Activated CD8-positive, alpha-beta T cell treated with anti-CD3 and anti-CD28 coated beads for 36 hours (primary cell): ENCODE results near the gene PRL. TPM values are rescaled to one million over a fixed set of nuclear protein-coding genes. Genes with fewer than 3 reads are reported as not detected.

Experiments used
- ATAC-seq: fragments of 200-7000 bp; cut with Tn5 transposase; one replicate; pipeline ENCODE4 v1.10.0; 2021; ENCODE audit warnings: mild to moderate bottlenecking, moderate library complexity
- CTCF ChIA-PET: fragments of 350-600 bp; sonication (Branson Sonifier 250); formaldehyde crosslinking; loops from one replicate; lab custom pipeline; 2021; ENCODE audit warnings: antibody characterized with exemption; lab: Charles Lee
- POLR2A ChIA-PET: fragments of 350-600 bp; sonication (Branson Sonifier 250); formaldehyde crosslinking; loops from one replicate; lab custom pipeline; 2021; ENCODE audit warnings: antibody characterized with exemption; lab: Charles Lee
- DNase-seq: peaks from one replicate; pipeline ENCODE4 v3.0.0-alpha.2; 2020
- H3K27ac Mint-ChIP-seq: one replicate; pipeline ENCODE4 v1.8.0; 2021; ENCODE audit warnings: mild to moderate bottlenecking, mixed read lengths
- H3K27me3 Mint-ChIP-seq: one replicate; pipeline ENCODE4 v1.8.0; 2021; ENCODE audit warnings: mixed read lengths
- H3K36me3 Mint-ChIP-seq: one replicate; pipeline ENCODE4 v1.8.0; 2021; ENCODE audit warnings: low read depth, mixed read lengths
- H3K4me1 Mint-ChIP-seq: one replicate; pipeline ENCODE4 v1.8.0; 2021; ENCODE audit warnings: low read depth, mixed read lengths
- H3K4me3 Mint-ChIP-seq: one replicate; pipeline ENCODE4 v1.8.0; 2021; ENCODE audit warnings: mild to moderate bottlenecking, moderate library complexity, mixed read lengths
- H3K9me3 Mint-ChIP-seq: one replicate; pipeline ENCODE4 v1.8.0; 2021; ENCODE audit warnings: mixed read lengths
- intact Hi-C: fragments of 100-400 bp; cut with micrococcal nuclease; formaldehyde crosslinking; loops from one replicate; pipeline ENCODE4 v1.10.0; 2022
- total RNA-seq, 2 experiments: library from RNA; stranded (reverse); gene quantifications; one replicate each; pipeline ENCODE4 v1.2.3, GENCODE V29; 2021
- TF ChIP-seq, protein P1 (sequence below): fragments of 200-600 bp; IDR thresholded peaks from one replicate; pipeline ENCODE4 v1.8.0; 2022; ENCODE audit warnings: antibody characterized with exemption, mild to moderate bottlenecking

PRL gene
- total RNA-seq, 2 experiments from 2014 or later, result 0.52 to 0.60 TPM

DNA sequence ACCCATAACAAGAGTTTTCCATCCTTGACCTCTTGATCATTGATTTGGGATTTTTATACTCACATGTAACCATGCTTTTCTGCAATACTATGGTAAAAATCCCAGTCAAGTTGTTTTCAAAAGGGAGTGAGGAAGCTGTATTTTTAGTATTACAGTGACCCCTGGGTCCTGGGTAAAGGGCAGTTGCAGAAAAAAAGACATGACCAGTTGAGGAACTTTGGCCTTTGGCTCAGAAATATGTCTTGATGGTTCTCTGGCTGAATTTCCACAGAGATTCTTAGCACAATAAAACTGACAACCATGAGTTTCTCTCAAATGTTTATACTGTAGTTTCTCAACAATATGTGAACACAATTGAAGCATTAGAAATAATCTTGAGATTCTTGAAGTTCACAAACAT lies 28.6 kb upstream of the PRL start:
- no peak for ATAC-seq

DNA sequence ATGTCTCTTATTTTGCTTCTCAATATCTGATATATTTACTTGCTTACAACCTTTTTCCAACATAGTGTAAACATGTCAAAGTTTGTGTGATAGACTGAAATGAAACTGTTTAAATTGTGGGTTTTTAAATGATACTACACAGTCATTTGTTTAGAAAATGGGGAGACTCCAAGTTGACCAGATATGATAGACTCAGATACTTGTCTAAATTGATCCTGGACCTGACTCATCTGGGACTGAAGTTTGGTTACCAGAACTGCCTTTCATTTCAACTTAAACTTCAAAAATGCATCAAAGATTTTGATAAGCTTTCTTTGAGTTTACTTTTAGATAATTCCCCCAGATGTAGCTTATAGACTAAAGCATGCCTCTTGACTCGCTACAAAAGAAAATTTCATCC lies 27.0 kb upstream of the PRL start:
- Mint-ChIP-seq H3K4me3 (no peak overlapping the region), H3K27me3 (no peaks in the 10 kb centered on the region), H3K4me1 (no peaks in the 10 kb centered on the region), H3K9me3 (no peaks in the 10 kb centered on the region), H3K36me3 (no peaks in the 10 kb centered on the region), H3K27ac (no peak overlapping the region)
- POLR2A ChIA-PET, result no interaction called here
- TF ChIP-seq, protein P1, sequence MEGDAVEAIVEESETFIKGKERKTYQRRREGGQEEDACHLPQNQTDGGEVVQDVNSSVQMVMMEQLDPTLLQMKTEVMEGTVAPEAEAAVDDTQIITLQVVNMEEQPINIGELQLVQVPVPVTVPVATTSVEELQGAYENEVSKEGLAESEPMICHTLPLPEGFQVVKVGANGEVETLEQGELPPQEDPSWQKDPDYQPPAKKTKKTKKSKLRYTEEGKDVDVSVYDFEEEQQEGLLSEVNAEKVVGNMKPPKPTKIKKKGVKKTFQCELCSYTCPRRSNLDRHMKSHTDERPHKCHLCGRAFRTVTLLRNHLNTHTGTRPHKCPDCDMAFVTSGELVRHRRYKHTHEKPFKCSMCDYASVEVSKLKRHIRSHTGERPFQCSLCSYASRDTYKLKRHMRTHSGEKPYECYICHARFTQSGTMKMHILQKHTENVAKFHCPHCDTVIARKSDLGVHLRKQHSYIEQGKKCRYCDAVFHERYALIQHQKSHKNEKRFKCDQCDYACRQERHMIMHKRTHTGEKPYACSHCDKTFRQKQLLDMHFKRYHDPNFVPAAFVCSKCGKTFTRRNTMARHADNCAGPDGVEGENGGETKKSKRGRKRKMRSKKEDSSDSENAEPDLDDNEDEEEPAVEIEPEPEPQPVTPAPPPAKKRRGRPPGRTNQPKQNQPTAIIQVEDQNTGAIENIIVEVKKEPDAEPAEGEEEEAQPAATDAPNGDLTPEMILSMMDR, result no peak
- ATAC-seq (no peak), DNase-seq (no peak)
- intact Hi-C loops, result no loop called here
- CTCF ChIA-PET, result no interaction called here

More for the DNA sequence above, 28.6 kb upstream of the PRL start:
- no peak overlapping the region for H3K4me3 Mint-ChIP-seq
- H3K27ac Mint-ChIP-seq, result no peak overlapping the region
- ChIA-PET POLR2A (no interaction called here), CTCF (no interaction called here)
- DNase-seq, result no peak
- no peaks in the 10 kb centered on the region for H3K27me3 Mint-ChIP-seq
- H3K4me1 Mint-ChIP-seq, result no peaks in the 10 kb centered on the region
- TF ChIP-seq, protein P1, result no peak
- H3K36me3 Mint-ChIP-seq, result no peaks in the 10 kb centered on the region
- no peaks in the 10 kb centered on the region for H3K9me3 Mint-ChIP-seq
- intact Hi-C loops, result no loop called here

- Mint-ChIP-seq H3K27me3 (no peaks in the 10 kb centered on the region), H3K4me1 (no peaks in the 10 kb centered on the region), H3K27ac (no peak overlapping the region), H3K36me3 (no peaks in the 10 kb centered on the region), H3K4me3 (no peak overlapping the region), H3K9me3 (no peaks in the 10 kb centered on the region)
- intact Hi-C loops, result no loop called here
- ATAC-seq (no peak), DNase-seq (no peak)
- POLR2A ChIA-PET, result no interaction called here
- TF ChIP-seq, protein P1, result no peak
- CTCF ChIA-PET, result no interaction called here
Observed at GRCh38 chr6:22322103-22323030, 25.5 kb upstream of the PRL start.

GRCh38 chr6:22320750-22321149 lies 23.9 kb upstream of the PRL start:
- ChIA-PET CTCF (no interaction called here), POLR2A (no interaction called here)
- TF ChIP-seq, protein P1, result no peak
- no peak for ATAC-seq
- Mint-ChIP-seq H3K27ac (no peak overlapping the region), H3K4me3 (no peak overlapping the region), H3K4me1 (no peaks in the 10 kb centered on the region), H3K27me3 (no peaks in the 10 kb centered on the region), H3K9me3 (peaks cover 4% of the 10 kb centered on the region), H3K36me3 (no peaks in the 10 kb centered on the region)
- intact Hi-C loops, result no loop called here
- DNase-seq, result no peak

GRCh38 chr6:22318404-22318803 lies 21.6 kb upstream of the PRL start:
- ATAC-seq, result no peak
- intact Hi-C loops, result no loop called here
- DNase-seq, result no peak
- Mint-ChIP-seq H3K36me3 (no peaks in the 10 kb centered on the region), H3K9me3 (peaks cover 8% of the 10 kb centered on the region), H3K27ac (no peak overlapping the region), H3K4me3 (no peak overlapping the region), H3K27me3 (no peaks in the 10 kb centered on the region), H3K4me1 (no peaks in the 10 kb centered on the region)
- TF ChIP-seq, protein P1, result no peak
- ChIA-PET CTCF (no interaction called here), POLR2A (interaction anchor here (0.6 kb wide), 1 partner anchor 618 kb away, joined by 3 read pairs; no protein-coding TSS in a partner anchor)
